Measurements from ENCODE around the gene SMNDC1. TPM values are rescaled to one million over a fixed set of nuclear protein-coding genes. Genes with fewer than 3 reads are reported as not detected.
A peak's percentile ranks its signal among the peaks of the same experiment; 100 is the strongest.

The SMNDC1 gene
- total RNA-seq, 4 donors from 2014 or later = 11.4 to 21.0 (median 15.3) TPM

DNA sequence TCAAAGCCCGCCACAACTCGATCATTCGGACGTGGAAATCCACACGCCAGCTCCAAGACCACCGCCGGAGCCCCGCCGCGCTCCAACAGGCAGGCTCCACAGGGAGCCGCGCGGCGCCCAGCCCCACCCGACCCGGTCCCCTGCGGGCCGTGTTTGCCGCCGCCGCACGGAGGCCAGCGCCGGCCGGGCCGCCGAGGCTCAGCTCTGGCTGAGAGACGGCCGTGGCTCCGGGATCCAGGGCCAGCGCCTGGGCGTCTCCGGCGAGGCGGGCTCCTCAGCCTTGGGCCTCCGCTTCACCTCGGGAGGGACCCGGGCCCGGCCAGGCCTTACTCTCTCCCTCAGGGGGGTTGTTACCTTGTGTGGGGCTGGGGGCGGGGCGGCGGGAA, 333 bp downstream of the SMNDC1 start:
- H3K9me3 ChIP-seq = no peaks in the 10 kb centered on the region
- peak overlapping the region; percentile 84 to 94 (median 90) for H3K27ac ChIP-seq
- no peaks in the 10 kb centered on the region for H3K27me3 ChIP-seq
- H3K4me1 ChIP-seq = peaks cover 0 to 54% (median 20%) of the 10 kb centered on the region in 4 donors
- TF ChIP-seq EP300 (IDR thresholded peaks at IDR 0.05) = no peak
- no peak for TF ChIP-seq POLR2A (IDR thresholded peaks at IDR 0.05)
- TF ChIP-seq, protein P1, sequence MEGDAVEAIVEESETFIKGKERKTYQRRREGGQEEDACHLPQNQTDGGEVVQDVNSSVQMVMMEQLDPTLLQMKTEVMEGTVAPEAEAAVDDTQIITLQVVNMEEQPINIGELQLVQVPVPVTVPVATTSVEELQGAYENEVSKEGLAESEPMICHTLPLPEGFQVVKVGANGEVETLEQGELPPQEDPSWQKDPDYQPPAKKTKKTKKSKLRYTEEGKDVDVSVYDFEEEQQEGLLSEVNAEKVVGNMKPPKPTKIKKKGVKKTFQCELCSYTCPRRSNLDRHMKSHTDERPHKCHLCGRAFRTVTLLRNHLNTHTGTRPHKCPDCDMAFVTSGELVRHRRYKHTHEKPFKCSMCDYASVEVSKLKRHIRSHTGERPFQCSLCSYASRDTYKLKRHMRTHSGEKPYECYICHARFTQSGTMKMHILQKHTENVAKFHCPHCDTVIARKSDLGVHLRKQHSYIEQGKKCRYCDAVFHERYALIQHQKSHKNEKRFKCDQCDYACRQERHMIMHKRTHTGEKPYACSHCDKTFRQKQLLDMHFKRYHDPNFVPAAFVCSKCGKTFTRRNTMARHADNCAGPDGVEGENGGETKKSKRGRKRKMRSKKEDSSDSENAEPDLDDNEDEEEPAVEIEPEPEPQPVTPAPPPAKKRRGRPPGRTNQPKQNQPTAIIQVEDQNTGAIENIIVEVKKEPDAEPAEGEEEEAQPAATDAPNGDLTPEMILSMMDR (IDR thresholded peaks at IDR 0.05) = no peak
- 1 to 2% methylated on average over 17 to 21 of the region's 42 CpGs for WGBS, 2 donors
- DNase-seq (ENCODE audit: low spot score in 2 of 2) = no peak
- H3K36me3 ChIP-seq = peaks cover 0 to 31% (median 0%) of the 10 kb centered on the region in 3 donors
- peak overlapping the region; percentile 70 to 92 (median 82) for H3K4me3 ChIP-seq

DNA sequence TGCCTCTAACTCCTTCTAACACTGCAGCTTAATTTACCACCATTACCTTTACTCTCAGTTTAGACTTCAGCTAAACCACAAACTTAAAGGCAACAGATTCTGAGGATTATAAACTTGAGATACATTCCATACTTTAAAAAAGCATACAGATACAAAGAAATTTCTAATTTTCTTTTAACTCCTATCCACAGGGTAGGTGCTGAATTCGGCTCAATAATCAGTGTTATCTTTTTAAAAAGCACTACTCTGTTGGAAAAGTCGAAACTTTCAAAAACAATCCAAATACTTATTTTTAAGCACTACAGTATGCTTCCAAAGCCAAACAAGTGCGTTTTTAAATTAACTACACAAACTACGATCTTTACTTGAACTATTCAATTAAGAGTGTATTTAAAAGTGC, 1.0 kb downstream of the SMNDC1 start:
- no peak for DNase-seq (ENCODE audit: low spot score in 2 of 2)
- TF ChIP-seq EP300 (IDR thresholded peaks at IDR 0.05) (no peak), POLR2A (IDR thresholded peaks at IDR 0.05) (no peak)
- TF ChIP-seq, protein P1 (IDR thresholded peaks at IDR 0.05) = no peak
- WGBS, 2 donors = 9 to 12% methylated on average over 4 of the region's 4 CpGs
- Histone ChIP-seq H3K4me1 (peaks cover 0 to 59% (median 20%) of the 10 kb centered on the region in 4 donors), H3K27ac (peak overlapping the region in 3 of 4 donors; percentile 84 to 93 (median 88)), H3K9me3 (no peaks in the 10 kb centered on the region), H3K36me3 (peaks cover 0 to 38% (median 0%) of the 10 kb centered on the region in 3 donors), H3K27me3 (no peaks in the 10 kb centered on the region), H3K4me3 (peak overlapping the region; percentile 70 to 92 (median 82))

DNA sequence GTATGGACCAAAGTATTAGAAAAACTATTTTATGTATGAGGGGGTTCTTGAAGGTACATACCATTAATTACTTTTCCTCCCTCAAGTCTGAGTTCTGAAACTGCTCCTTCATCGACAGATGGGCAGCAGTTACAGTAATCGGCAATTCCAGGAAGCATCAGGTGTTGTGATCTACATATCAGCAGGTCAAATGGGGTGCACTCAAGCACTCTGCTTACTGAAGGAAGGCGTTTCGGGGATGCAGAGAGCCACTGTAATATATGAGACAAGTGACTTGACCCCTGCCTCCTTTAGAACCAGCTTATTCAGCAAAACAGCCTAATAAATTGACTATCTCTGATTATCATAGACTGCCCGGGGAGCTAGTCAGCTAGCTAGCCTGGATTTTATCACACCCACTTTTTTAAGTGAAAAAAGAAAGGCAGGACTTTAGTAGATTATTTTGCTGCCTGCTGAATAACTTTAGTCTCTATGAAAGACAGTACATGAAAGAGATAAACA, 4.2 kb downstream of the SMNDC1 start:
- WGBS, 2 donors = 75 to 76% methylated on average over 5 of the region's 5 CpGs

DNA sequence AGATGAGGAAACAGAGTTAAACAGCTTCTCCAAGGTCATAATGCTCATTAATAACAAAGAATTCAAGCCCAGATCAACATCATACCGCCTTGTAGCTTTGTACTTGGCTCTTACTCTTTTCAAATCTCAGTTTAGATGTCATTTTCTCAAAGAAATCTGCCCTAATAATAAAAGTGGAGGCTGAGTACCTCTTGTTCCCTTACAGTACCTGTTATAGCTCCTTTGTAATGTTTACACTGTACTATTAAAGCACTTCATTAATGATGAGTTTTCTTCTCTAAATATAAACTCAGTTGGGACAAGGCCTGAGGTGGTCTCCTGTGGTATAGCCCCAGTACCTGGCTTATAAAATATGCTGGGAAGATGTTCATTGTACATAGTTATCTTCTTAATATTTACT, 7.8 kb downstream of the SMNDC1 start:
- no peak overlapping the region for H3K27ac ChIP-seq
- peaks cover 0 to 96% (median 12%) of the 10 kb centered on the region in 3 donors for H3K36me3 ChIP-seq
- no peaks in the 10 kb centered on the region for H3K9me3 ChIP-seq
- H3K4me1 ChIP-seq = peaks cover 0 to 43% (median 5%) of the 10 kb centered on the region in 4 donors
- no peak for TF ChIP-seq EP300 (IDR thresholded peaks at IDR 0.05)
- TF ChIP-seq, protein P1 (IDR thresholded peaks at IDR 0.05) = no peak
- TF ChIP-seq POLR2A (IDR thresholded peaks at IDR 0.05) = no peak
- no peak for DNase-seq (ENCODE audit: low spot score in 2 of 2)
- no peak overlapping the region for H3K4me3 ChIP-seq
- no peaks in the 10 kb centered on the region for H3K27me3 ChIP-seq
- WGBS, 2 donors = 84 to 90% methylated on average over 1 of the region's 1 CpG

More for the DNA sequence above, 4.2 kb downstream of the SMNDC1 start:
- Histone ChIP-seq H3K27me3 (no peaks in the 10 kb centered on the region), H3K4me3 (no peak overlapping the region), H3K27ac (no peak overlapping the region), H3K9me3 (no peaks in the 10 kb centered on the region), H3K4me1 (peaks cover 0 to 63% (median 17%) of the 10 kb centered on the region in 4 donors), H3K36me3 (peaks cover 0 to 70% (median 12%) of the 10 kb centered on the region in 3 donors)
- DNase-seq (ENCODE audit: low spot score in 2 of 2) = no peak
- TF ChIP-seq, protein P1 (IDR thresholded peaks at IDR 0.05) = no peak
- no peak for TF ChIP-seq POLR2A (IDR thresholded peaks at IDR 0.05)
- no peak for TF ChIP-seq EP300 (IDR thresholded peaks at IDR 0.05)

DNA sequence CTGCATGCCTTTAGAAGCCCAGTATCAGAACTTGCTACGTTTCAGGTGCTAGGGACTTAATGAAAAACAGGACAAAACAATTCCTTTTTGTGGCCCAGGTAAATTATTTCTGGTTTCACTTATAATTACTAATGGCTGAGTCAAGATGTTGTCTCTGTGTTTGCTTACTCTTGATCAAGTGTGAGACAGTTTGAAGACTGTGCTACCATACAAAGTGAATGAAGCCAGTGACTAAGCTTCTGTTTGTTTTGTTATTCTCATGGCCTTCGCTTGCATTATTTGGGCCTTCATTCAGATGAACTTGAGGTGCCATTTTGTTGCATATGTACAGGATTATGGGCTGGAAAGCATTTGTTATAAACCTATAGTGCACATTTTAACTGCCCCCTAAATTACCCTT, 17.9 kb downstream of the SMNDC1 start:
- 83 to 89% methylated on average over 2 of the region's 2 CpGs for WGBS, 2 donors
- Histone ChIP-seq H3K9me3 (no peaks in the 10 kb centered on the region), H3K4me1 (peaks cover 0 to 10% (median 0%) of the 10 kb centered on the region in 4 donors), H3K4me3 (no peak overlapping the region), H3K27ac (no peak overlapping the region), H3K27me3 (no peaks in the 10 kb centered on the region), H3K36me3 (peaks cover 2 to 62% (median 4%) of the 10 kb centered on the region in 3 donors)
- TF ChIP-seq, protein P1 (IDR thresholded peaks at IDR 0.05) = no peak
- TF ChIP-seq EP300 (IDR thresholded peaks at IDR 0.05) = no peak
- TF ChIP-seq POLR2A (IDR thresholded peaks at IDR 0.05) = no peak
- DNase-seq (ENCODE audit: low spot score in 2 of 2) = no peak

All from tibial nerve (tissue), 4 donors.